ENCODE measurements around the gene ADAMTS16. TPM values are rescaled to one million over a fixed set of nuclear protein-coding genes. Genes with fewer than 3 reads are reported as not detected.

The ADAMTS16 gene
- polyA plus RNA-seq, 3 donors, result not detected

DNA sequence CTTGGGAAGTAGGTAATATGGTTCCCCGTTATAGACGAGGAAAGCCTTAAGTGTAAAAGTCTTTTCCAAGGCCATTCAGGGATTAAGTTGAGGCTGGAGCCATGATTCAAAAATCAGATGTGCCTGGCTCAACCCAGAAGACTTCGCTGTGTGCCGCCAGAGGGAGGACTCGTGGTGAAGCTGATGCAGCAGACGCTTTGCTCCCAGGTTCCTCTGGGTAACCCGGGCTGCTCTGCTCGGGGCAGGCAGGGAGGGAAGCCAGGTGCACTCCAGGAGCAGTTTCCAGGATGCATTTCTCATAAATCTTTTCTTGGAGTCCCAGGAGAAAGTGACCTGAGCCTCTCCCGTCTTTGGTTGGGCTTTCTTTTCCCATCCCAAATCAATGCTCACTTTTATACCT is 219.5 kb downstream of the ADAMTS16 start:
- Histone ChIP-seq H3K79me2 (ENCODE audit: insufficient read depth, low read length) (no peaks in the 10 kb centered on the region), H2AFZ (ENCODE audit: insufficient read depth, low read depth, low read length, poor library complexity, severe bottlenecking) (no peak overlapping the region), H3K27me3 (ENCODE audit: control insufficient read depth in 2 of 2, insufficient read depth in 2 of 2, low read length in 2 of 2) (no peaks in the 10 kb centered on the region), H3K4me3 (replicated peaks in 1 of 3; ENCODE audit: low read depth in 2 of 3, low read length in 3 of 3) (no peak overlapping the region), H4K20me1 (ENCODE audit: insufficient read depth, low read length) (no peaks in the 10 kb centered on the region), H3K9ac (ENCODE audit: insufficient read depth, low read length, poor library complexity, severe bottlenecking) (no peak overlapping the region), H3K4me2 (replicated peaks; ENCODE audit: extremely low read depth, low read length, poor library complexity, severe bottlenecking) (no peak overlapping the region), H3K4me1 (ENCODE audit: control insufficient read depth in 1 of 2, insufficient read depth in 2 of 2, low read length in 2 of 2) (no peaks in the 10 kb centered on the region), H3K27ac (ENCODE audit: low read depth in 1 of 2, low read length in 2 of 2) (no peak overlapping the region), H3K36me3 (replicated peaks in 1 of 2; ENCODE audit: control insufficient read depth in 1 of 2, insufficient read depth in 2 of 2, low read length in 2 of 2) (no peaks in the 10 kb centered on the region), H3K9me3 (replicated peaks in 1 of 2; ENCODE audit: control insufficient read depth in 1 of 2, insufficient read depth in 1 of 2, low read length in 2 of 2) (peaks cover 10 to 19% of the 10 kb centered on the region in 2 donors)
- no peak overlapping the region for H3K27ac Mint-ChIP-seq
- no peak overlapping the region for H3K4me3 Mint-ChIP-seq
- WGBS (ENCODE audit: insufficient coverage), result 85% methylated on average over 7 of the region's 9 CpGs
- H3K36me3 Mint-ChIP-seq, result no peaks in the 10 kb centered on the region
- DNase-seq, result no peak
- H3K4me1 Mint-ChIP-seq, result no peaks in the 10 kb centered on the region
- H3K9me3 Mint-ChIP-seq, result peaks cover 6 to 19% (median 9%) of the 10 kb centered on the region in 7 donors
- H3K27me3 Mint-ChIP-seq (ENCODE audit: low read depth in 3 of 3), result peaks cover 0 to 4% (median 2%) of the 10 kb centered on the region in 3 donors
- TF ChIP-seq, protein P1, sequence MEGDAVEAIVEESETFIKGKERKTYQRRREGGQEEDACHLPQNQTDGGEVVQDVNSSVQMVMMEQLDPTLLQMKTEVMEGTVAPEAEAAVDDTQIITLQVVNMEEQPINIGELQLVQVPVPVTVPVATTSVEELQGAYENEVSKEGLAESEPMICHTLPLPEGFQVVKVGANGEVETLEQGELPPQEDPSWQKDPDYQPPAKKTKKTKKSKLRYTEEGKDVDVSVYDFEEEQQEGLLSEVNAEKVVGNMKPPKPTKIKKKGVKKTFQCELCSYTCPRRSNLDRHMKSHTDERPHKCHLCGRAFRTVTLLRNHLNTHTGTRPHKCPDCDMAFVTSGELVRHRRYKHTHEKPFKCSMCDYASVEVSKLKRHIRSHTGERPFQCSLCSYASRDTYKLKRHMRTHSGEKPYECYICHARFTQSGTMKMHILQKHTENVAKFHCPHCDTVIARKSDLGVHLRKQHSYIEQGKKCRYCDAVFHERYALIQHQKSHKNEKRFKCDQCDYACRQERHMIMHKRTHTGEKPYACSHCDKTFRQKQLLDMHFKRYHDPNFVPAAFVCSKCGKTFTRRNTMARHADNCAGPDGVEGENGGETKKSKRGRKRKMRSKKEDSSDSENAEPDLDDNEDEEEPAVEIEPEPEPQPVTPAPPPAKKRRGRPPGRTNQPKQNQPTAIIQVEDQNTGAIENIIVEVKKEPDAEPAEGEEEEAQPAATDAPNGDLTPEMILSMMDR (IDR thresholded peaks at IDR 0.05), result no peak
- intact Hi-C loops (cut with micrococcal nuclease), result no loop called here

DNA sequence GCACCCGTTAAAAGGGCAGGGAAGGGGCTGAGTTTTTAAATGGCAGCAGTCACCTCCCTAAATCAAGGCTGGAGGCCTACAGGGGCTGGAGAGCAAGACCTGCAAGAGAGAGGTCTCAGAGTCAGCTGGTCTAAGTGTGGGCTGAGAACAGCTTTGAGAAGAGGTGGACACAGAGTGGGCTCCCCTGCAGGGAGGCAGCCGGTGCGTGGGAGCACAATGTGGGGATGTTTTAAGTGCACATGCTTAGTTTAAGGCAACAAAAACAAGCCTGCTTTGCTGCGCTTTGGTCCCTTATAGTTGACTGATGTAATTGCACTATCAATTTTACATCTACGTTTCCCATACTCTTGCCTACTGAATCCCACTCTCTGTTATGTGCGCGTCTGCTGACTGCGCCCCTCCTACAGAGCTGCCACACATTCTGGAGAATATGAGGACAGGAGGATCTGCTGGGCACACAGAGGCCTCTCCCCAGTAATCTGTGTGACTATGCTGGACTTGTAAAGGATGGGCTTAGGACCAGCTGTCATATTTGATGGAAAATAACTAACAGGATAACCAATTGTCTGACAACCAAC is 220.3 kb downstream of the ADAMTS16 start:
- Histone ChIP-seq H4K20me1 (ENCODE audit: insufficient read depth, low read length) (no peaks in the 10 kb centered on the region), H3K4me3 (replicated peaks in 1 of 3; ENCODE audit: low read depth in 2 of 3, low read length in 3 of 3) (no peak overlapping the region), H3K27me3 (ENCODE audit: control insufficient read depth in 2 of 2, insufficient read depth in 2 of 2, low read length in 2 of 2) (no peaks in the 10 kb centered on the region), H3K4me1 (ENCODE audit: control insufficient read depth in 1 of 2, insufficient read depth in 2 of 2, low read length in 2 of 2) (no peaks in the 10 kb centered on the region), H3K36me3 (replicated peaks in 1 of 2; ENCODE audit: control insufficient read depth in 1 of 2, insufficient read depth in 2 of 2, low read length in 2 of 2) (no peaks in the 10 kb centered on the region), H2AFZ (ENCODE audit: insufficient read depth, low read depth, low read length, poor library complexity, severe bottlenecking) (no peak overlapping the region), H3K27ac (ENCODE audit: low read depth in 1 of 2, low read length in 2 of 2) (no peak overlapping the region), H3K9ac (ENCODE audit: insufficient read depth, low read length, poor library complexity, severe bottlenecking) (no peak overlapping the region), H3K4me2 (replicated peaks; ENCODE audit: extremely low read depth, low read length, poor library complexity, severe bottlenecking) (no peak overlapping the region), H3K9me3 (replicated peaks in 1 of 2; ENCODE audit: control insufficient read depth in 1 of 2, insufficient read depth in 1 of 2, low read length in 2 of 2) (peaks cover 10 to 25% of the 10 kb centered on the region in 2 donors), H3K79me2 (ENCODE audit: insufficient read depth, low read length) (no peaks in the 10 kb centered on the region)
- TF ChIP-seq, protein P1 (IDR thresholded peaks at IDR 0.05), result no peak
- no peaks in the 10 kb centered on the region for H3K36me3 Mint-ChIP-seq
- no peak overlapping the region for H3K27ac Mint-ChIP-seq
- WGBS (ENCODE audit: insufficient coverage), result 50% methylated on average over 1 of the region's 8 CpGs
- H3K27me3 Mint-ChIP-seq (ENCODE audit: low read depth in 3 of 3), result peaks cover 0 to 4% (median 2%) of the 10 kb centered on the region in 3 donors
- H3K4me3 Mint-ChIP-seq, result no peak overlapping the region
- DNase-seq, result no peak
- intact Hi-C loops (cut with micrococcal nuclease), result no loop called here
- peaks cover 8 to 26% (median 13%) of the 10 kb centered on the region in 7 donors for H3K9me3 Mint-ChIP-seq
- H3K4me1 Mint-ChIP-seq, result no peaks in the 10 kb centered on the region
